ENCODE data around the gene PLPPR1.

PLPPR1 gene

DNA sequence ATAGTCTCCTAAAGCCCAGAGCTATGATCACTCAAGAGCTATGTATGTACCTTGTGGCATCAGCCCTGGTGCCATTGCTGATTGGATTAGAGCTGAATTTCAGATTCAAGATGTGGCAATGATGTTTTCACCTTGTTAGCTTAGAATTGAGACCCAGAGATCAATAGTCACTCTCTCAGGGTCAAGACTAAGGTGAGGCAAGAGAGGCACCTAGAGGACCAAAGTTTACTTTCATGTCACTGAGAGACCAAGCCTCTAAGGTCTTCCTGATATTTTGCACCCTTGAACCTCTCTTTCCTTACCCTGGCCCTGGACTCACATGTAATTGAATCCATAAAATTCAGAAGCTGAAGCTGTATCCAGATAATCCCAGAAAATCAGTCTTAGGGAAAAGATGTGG is 313.4 kb downstream of the PLPPR1 start:
- no peak for DNase-seq

DNA sequence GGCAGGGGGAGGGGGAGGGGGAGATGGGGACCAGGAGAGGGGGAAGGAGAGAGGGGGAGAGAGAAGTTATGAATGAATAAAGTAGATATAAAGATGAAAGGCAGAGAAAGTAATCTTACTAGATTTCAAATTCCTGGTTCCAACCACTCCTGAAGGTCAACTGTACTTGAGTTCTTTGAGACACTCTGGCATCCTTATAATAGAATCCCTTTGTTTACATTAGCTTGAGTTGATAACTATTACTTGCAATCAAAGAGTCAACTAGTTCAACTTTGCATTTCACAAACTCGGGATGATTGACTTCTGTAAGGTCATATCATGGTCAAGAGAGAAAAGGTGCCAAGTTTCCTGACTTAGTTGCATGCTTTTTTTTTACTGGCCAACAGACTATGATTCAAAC is 314.1 kb downstream of the PLPPR1 start:
- no peak for DNase-seq

DNA sequence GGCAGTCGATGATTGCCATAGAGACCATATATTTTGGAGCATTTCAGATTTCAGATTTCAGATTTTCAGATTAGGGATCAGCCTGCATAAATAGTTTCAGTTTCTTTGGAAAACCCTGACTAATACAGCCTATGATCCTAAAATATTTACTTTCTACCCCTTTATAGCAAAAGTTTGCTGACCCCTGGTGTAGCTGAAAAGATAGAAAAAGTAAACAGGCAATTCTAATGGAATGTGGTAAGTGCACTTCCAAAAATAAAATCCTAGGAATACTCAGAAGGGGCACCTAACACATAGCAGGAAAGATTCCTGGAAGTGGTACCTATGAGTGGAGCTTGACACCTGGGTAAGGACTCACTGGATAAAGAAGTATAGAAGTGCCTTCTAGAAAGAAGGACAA is 321.8 kb downstream of the PLPPR1 start:
- no peak for DNase-seq

- no peak for DNase-seq
These were observed 324.5 kb downstream of the PLPPR1 start for GRCh38 chr9:101352892-101353463.

GRCh38 chr9:101353683-101354082 is 325.2 kb downstream of the PLPPR1 start:
- DNase-seq: no peak

- DNase-seq: no peak
These were observed 325.7 kb downstream of the PLPPR1 start for GRCh38 chr9:101354143-101354764.

GRCh38 chr9:101354765-101355708 is 326.5 kb downstream of the PLPPR1 start:
- no peak for DNase-seq

DNA sequence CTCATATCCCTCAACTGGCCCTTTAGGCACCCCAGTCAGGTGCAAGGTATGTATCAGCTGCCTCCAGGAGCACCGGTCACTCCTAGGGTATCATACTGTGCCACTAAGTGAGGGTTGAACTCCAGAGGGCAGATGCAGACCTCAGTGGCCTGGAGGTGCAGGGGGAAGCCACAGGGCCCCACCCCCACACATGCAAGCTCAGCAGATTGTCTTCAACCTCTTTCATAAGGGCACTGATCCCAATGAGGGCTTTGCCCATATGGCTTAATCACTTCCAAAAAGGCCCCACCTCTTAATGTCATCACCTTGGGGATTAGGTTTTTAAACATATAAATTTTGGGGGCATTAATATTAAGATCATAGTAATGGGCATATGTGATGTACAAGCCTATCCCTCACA is 328.1 kb downstream of the PLPPR1 start:
- no peak for DNase-seq

DNA sequence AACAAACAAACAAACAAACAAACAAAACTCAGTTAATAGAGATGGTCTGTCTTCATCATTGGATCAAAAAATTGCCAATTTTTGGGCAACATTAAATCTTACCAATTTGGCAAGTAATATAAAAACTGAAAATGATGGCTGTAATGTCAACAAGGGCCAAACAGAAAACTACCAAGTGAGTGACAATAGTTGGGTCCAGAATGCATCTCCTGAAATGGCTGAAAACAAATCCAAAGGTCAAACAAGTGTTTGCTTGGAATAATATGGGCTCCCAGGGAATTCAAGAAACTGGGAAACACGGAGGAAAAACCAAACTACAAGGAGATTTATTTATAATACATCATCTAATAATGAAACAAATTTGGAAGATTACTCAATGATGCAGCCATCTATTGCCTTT is 331.2 kb downstream of the PLPPR1 start:
- DNase-seq: no peak

GRCh38 chr9:101360647-101361046 is 332.1 kb downstream of the PLPPR1 start:
- DNase-seq: no peak

DNA sequence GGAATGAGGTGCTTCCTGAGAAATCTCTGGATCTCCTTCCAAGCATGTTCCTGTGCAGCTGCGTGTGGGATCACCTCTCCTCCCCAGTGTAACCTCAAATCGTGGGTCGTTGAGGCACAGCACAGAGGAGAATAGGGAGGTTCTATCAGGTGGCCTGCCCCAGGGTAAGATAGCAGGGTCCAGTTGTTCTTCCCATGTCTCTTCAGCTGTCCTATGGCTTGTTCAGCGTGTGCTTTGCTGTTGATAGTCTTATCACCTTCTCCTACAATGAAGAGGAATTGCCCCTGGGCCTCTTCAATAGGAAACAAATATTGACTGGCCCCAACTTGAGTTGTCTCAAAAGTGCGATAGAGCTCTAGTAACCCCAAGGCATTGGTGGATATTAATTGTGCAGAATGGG is 333.9 kb downstream of the PLPPR1 start:
- no peak for DNase-seq

DNA sequence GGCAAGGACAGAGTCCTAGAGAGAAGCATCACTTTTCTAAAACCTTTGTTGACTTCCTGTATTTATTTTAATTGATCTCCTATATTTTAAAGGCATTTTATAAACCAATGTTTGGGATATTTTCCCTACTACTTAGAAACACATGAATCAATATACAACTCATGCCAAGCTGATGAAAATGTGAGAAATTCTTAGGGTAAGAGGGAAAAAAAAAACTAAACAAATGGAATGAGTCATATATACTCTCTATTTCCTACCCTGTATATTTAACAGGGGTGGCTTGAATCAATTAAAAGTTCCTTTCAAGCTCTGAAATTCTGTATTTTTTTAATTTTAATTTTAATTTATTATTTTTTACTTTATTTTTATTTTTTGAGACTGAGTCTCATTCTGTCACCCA is 336.7 kb downstream of the PLPPR1 start:
- no peak for DNase-seq

DNA sequence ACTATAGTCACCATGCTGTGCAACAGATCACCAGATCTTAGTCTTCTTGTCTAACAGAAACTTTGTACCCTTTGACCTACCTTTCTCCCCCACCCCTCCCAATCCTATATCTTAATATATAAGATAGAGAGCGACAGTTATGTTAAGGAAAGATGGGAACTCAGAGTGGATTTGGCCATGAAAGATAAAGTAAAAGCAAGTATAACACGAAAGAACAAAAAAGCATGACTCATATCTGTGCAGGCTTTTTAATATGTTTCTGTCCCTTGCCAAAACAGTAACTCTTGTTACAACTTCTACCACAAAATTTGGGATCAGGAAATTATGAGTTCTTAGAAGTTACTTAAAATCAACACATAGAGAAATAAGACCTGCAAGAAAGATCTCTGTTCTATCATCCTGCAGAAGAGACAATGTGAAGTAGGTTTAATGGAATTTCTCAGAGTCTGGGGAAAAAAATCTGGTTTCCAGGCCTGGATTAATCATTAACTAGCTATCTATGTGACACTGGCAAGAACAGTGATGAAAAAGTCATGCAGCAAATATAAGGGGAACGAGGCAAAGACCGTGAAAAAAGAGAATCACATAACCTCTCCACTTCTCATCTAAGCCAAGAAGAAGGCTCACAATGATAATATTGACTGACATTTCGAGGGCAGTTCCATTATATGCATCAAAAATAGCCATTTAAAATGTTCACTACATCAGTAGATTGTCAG is 337.7 kb downstream of the PLPPR1 start:
- DNase-seq: no peak

DNA sequence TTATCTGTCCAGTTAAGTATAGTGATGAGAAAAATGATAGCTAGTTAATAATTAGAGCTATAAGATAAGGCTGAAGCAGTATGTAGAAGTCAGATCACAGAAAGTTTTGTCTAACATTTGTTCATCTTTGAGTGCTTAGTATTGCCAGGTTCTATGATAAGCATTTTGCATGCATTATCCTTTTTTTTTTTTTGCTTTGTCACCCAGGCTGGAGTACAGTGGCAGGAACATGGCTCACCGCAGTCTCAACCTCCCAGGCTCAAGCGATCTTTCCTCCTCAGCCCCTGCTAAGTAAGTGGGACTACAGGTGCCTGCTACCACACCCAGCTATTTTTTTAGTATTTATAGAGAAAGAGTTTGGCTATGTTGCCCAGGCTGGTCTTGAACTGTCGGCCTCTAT is 338.8 kb downstream of the PLPPR1 start:
- no peak for DNase-seq

DNA sequence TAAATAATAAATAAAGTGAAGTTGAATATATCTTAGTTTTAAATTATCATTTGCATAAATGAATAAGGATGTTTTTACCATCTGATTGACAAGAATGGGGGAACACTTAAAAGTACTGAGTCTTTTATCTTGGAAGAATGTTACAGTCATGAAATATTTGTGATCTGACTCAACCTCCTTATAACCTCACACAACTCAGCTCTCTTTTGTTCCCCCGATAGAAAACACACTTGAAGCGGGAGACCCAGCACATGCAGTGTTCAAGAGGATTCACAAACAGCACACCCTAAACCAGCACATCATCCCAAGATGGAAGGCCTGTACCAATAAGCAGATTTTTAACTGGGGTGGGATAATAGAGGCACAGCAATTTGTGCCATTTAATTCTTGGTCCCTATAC is 340.8 kb downstream of the PLPPR1 start:
- no peak for DNase-seq

GRCh38 chr9:101369884-101370531 is 341.5 kb downstream of the PLPPR1 start:
- DNase-seq: no peak

- no peak for DNase-seq
These were observed 343.3 kb downstream of the PLPPR1 start for GRCh38 chr9:101371813-101372212.

GRCh38 chr9:101372327-101373118 is 344.0 kb downstream of the PLPPR1 start:
- no peak for DNase-seq

All from anterior cingulate cortex (tissue), 58 donors.